Measurements from ENCODE around the gene AK9. TPM values are rescaled to one million over a fixed set of nuclear protein-coding genes. Genes with fewer than 3 reads are reported as not detected.

AK9 gene
- total RNA-seq, 1 experiment from 2014 or later: 3.5 TPM

DNA sequence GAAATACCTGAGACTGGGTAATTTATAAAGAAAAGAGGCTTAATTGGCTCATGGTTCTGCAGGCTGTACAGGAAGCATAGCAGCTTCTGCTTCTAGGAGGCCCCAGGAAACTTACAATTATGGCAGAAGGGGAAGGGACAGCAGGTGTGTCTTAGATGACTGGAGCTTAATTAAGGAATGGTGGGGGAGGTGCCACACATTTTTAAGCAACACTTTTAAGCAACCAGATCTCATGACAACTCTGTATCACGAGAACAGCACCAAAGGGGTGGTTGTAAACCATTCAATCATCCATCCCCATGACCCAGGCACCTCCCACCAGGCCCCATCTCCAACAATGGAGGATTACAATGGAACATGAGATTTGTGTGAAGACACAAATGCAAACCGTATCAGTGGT lies 27.0 kb upstream of the AK9 start:
- H3K9ac ChIP-seq (ENCODE audit: low read length): no peak overlapping the region
- H3K4me2 ChIP-seq (ENCODE audit: low read length): no peak overlapping the region
- no peak overlapping the region for H2AFZ ChIP-seq (ENCODE audit: low read depth, low read length, poor library complexity, severe bottlenecking)
- H3K4me3 ChIP-seq (replicated peaks in 1 of 2; ENCODE audit: low read depth in 1 of 2, low read length in 2 of 2): no peak overlapping the region
- BruUV-seq (replicated peaks): no TSS peak
- H3K27me3 ChIP-seq (ENCODE audit: insufficient read depth, low read length): no peaks in the 10 kb centered on the region
- ATAC-seq (no peak), DNase-seq (ENCODE audit: low read depth, low spot score) (no peak)
- H3K9me3 ChIP-seq (ENCODE audit: control insufficient read depth in 1 of 2, insufficient read depth in 1 of 2, low read depth in 1 of 2, low read length in 2 of 2): no peaks in the 10 kb centered on the region
- no peaks in the 10 kb centered on the region for H3K79me2 ChIP-seq (ENCODE audit: insufficient read depth, low read length)
- POLR2A ChIA-PET: no interaction called here
- intact Hi-C loops (cut with micrococcal nuclease): no loop called here
- TF ChIP-seq, protein P1, sequence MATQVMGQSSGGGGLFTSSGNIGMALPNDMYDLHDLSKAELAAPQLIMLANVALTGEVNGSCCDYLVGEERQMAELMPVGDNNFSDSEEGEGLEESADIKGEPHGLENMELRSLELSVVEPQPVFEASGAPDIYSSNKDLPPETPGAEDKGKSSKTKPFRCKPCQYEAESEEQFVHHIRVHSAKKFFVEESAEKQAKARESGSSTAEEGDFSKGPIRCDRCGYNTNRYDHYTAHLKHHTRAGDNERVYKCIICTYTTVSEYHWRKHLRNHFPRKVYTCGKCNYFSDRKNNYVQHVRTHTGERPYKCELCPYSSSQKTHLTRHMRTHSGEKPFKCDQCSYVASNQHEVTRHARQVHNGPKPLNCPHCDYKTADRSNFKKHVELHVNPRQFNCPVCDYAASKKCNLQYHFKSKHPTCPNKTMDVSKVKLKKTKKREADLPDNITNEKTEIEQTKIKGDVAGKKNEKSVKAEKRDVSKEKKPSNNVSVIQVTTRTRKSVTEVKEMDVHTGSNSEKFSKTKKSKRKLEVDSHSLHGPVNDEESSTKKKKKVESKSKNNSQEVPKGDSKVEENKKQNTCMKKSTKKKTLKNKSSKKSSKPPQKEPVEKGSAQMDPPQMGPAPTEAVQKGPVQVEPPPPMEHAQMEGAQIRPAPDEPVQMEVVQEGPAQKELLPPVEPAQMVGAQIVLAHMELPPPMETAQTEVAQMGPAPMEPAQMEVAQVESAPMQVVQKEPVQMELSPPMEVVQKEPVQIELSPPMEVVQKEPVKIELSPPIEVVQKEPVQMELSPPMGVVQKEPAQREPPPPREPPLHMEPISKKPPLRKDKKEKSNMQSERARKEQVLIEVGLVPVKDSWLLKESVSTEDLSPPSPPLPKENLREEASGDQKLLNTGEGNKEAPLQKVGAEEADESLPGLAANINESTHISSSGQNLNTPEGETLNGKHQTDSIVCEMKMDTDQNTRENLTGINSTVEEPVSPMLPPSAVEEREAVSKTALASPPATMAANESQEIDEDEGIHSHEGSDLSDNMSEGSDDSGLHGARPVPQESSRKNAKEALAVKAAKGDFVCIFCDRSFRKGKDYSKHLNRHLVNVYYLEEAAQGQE (IDR thresholded peaks at IDR 0.05; ENCODE audit: low read depth): no peak
- TF ChIP-seq TCF7L2 (IDR thresholded peaks at IDR 0.05; ENCODE audit: borderline replicate concordance, extremely low read depth, insufficient read depth, insufficient read length) (no peak), FOSL1 (IDR thresholded peaks at IDR 0.05; ENCODE audit: low read depth) (no peak), CBX3 (IDR thresholded peaks at IDR 0.05; ENCODE audit: low read depth) (no peak), POLR2AphosphoS5 (IDR thresholded peaks at IDR 0.05; ENCODE audit: low read depth, low read length) (no peak)
- CTCF ChIA-PET: no interaction called here
- no peaks in the 10 kb centered on the region for H3K36me3 ChIP-seq (ENCODE audit: control insufficient read depth in 1 of 2, insufficient read depth in 2 of 2, low read length in 2 of 2)
- H3K4me1 ChIP-seq (ENCODE audit: control insufficient read depth in 1 of 2, insufficient read depth in 2 of 2, low read length in 2 of 2): peaks cover 0 to 5% of the 10 kb centered on the region in 2 experiments; a peak in 1 of 4 replicates
- RAD21 ChIA-PET (ENCODE audit: low non-redundant PET in 1 of 2, low total read pairs in 2 of 2, uncharacterized antibody in 2 of 2, unreplicated experiment in 2 of 2): no interaction called here
- no peaks in the 10 kb centered on the region for H3K9me2 ChIP-seq (ENCODE audit: insufficient read depth)
- H3K27ac ChIP-seq (ENCODE audit: low read depth, low read length): no peak overlapping the region
- H4K20me1 ChIP-seq (ENCODE audit: insufficient read depth): no peaks in the 10 kb centered on the region

DNA sequence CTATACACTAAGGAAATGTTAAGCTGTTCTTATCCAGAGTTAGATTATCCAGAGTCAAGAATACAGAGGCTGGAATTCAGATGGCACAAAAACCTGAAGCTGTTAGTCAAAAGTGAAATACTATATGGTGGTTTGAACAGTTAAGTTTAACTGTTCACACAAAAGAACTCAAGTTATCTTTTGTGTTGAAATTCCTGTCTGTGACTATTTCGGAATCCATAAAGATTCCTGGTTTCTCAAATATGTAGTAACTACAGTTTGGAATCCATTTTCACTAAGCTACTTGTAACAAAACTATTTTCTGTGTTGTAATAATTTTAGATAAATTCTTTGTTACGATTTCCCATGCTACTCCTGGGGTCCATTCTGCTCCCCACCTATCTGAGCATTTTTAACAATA lies 24.6 kb upstream of the AK9 start:
- no TSS peak for BruUV-seq (replicated peaks)
- RAD21 ChIA-PET (ENCODE audit: low non-redundant PET in 1 of 2, low total read pairs in 2 of 2, uncharacterized antibody in 2 of 2, unreplicated experiment in 2 of 2): no interaction called here
- TF ChIP-seq JUND (IDR thresholded peaks at IDR 0.05) (no peak), ZFX (IDR thresholded peaks at IDR 0.05) (no peak), CEBPB (IDR thresholded peaks at IDR 0.05; ENCODE audit: low read depth) (no peak), POLR2A (IDR thresholded peaks at IDR 0.05; ENCODE audit: borderline replicate concordance, extremely low read depth, insufficient read depth, insufficient read length) (no peak), EGR1 (IDR thresholded peaks at IDR 0.05; ENCODE audit: low read depth) (no peak)
- TF ChIP-seq, protein P2, sequence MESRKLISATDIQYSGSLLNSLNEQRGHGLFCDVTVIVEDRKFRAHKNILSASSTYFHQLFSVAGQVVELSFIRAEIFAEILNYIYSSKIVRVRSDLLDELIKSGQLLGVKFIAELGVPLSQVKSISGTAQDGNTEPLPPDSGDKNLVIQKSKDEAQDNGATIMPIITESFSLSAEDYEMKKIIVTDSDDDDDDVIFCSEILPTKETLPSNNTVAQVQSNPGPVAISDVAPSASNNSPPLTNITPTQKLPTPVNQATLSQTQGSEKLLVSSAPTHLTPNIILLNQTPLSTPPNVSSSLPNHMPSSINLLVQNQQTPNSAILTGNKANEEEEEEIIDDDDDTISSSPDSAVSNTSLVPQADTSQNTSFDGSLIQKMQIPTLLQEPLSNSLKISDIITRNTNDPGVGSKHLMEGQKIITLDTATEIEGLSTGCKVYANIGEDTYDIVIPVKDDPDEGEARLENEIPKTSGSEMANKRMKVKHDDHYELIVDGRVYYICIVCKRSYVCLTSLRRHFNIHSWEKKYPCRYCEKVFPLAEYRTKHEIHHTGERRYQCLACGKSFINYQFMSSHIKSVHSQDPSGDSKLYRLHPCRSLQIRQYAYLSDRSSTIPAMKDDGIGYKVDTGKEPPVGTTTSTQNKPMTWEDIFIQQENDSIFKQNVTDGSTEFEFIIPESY (IDR thresholded peaks at IDR 0.05; ENCODE audit: extremely low read depth, insufficient replicate concordance, low read length): no peak
- TF ChIP-seq, protein P3, sequence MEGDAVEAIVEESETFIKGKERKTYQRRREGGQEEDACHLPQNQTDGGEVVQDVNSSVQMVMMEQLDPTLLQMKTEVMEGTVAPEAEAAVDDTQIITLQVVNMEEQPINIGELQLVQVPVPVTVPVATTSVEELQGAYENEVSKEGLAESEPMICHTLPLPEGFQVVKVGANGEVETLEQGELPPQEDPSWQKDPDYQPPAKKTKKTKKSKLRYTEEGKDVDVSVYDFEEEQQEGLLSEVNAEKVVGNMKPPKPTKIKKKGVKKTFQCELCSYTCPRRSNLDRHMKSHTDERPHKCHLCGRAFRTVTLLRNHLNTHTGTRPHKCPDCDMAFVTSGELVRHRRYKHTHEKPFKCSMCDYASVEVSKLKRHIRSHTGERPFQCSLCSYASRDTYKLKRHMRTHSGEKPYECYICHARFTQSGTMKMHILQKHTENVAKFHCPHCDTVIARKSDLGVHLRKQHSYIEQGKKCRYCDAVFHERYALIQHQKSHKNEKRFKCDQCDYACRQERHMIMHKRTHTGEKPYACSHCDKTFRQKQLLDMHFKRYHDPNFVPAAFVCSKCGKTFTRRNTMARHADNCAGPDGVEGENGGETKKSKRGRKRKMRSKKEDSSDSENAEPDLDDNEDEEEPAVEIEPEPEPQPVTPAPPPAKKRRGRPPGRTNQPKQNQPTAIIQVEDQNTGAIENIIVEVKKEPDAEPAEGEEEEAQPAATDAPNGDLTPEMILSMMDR (IDR thresholded peaks at IDR 0.05 in 2 of 3, conservative IDR thresholded peaks at IDR 0.05 in 1 of 3; ENCODE audit: borderline replicate concordance in 1 of 3, insufficient read depth in 1 of 3, low read depth in 2 of 3, low read length in 2 of 3): no peak
- TF ChIP-seq, protein P4, sequence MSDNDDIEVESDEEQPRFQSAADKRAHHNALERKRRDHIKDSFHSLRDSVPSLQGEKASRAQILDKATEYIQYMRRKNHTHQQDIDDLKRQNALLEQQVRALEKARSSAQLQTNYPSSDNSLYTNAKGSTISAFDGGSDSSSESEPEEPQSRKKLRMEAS (IDR thresholded peaks at IDR 0.05): no peak
- TF ChIP-seq, protein P5, sequence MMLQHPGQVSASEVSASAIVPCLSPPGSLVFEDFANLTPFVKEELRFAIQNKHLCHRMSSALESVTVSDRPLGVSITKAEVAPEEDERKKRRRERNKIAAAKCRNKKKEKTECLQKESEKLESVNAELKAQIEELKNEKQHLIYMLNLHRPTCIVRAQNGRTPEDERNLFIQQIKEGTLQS (IDR thresholded peaks at IDR 0.05): no peak

More for the DNA sequence above, 24.6 kb upstream of the AK9 start:
- ATAC-seq: no peak
- H3K9ac ChIP-seq (ENCODE audit: low read length): no peak overlapping the region
- H3K36me3 ChIP-seq (ENCODE audit: control insufficient read depth in 1 of 2, insufficient read depth in 2 of 2, low read length in 2 of 2): no peaks in the 10 kb centered on the region
- no peak overlapping the region for H3K4me3 ChIP-seq (replicated peaks in 1 of 2; ENCODE audit: low read depth in 1 of 2, low read length in 2 of 2)
- ChIA-PET CTCF (interaction anchor here (1.0 kb wide), 1 partner anchor 324 kb away, joined by 3 read pairs; no protein-coding TSS in a partner anchor), POLR2A (no interaction called here)
- H3K9me2 ChIP-seq (ENCODE audit: insufficient read depth): no peaks in the 10 kb centered on the region
- H3K4me2 ChIP-seq (ENCODE audit: low read length): no peak overlapping the region
- intact Hi-C loops (cut with micrococcal nuclease): no loop called here
- H3K27ac ChIP-seq (ENCODE audit: low read depth, low read length): no peak overlapping the region
- no peaks in the 10 kb centered on the region for H3K27me3 ChIP-seq (ENCODE audit: insufficient read depth, low read length)
- H3K4me1 ChIP-seq (ENCODE audit: control insufficient read depth in 1 of 2, insufficient read depth in 2 of 2, low read length in 2 of 2): peaks cover 0 to 5% of the 10 kb centered on the region in 2 experiments; a peak in 1 of 4 replicates
- no peak for DNase-seq (ENCODE audit: low read depth, low spot score)
- no peaks in the 10 kb centered on the region for H3K79me2 ChIP-seq (ENCODE audit: insufficient read depth, low read length)
- H4K20me1 ChIP-seq (ENCODE audit: insufficient read depth): no peaks in the 10 kb centered on the region
- no peak overlapping the region for H2AFZ ChIP-seq (ENCODE audit: low read depth, low read length, poor library complexity, severe bottlenecking)
- no peaks in the 10 kb centered on the region for H3K9me3 ChIP-seq (ENCODE audit: control insufficient read depth in 1 of 2, insufficient read depth in 1 of 2, low read depth in 1 of 2, low read length in 2 of 2)
